HUES48 (cell line): ENCODE data around the gene PDRG1.

ENCODE experiments used
- H3K27ac ChIP-seq: one replicate; pipeline ENCODE4 v1.7.0; 2013; ENCODE audit warnings: low read depth, low read length, inconsistent platforms
- H3K27me3 ChIP-seq: 2 replicates; pipeline ENCODE4 v1.6.1; 2013; ENCODE audit warnings: mild to moderate bottlenecking, low read length; ENCODE audit not compliant: control insufficient read depth, insufficient read depth
- H3K36me3 ChIP-seq: 2 replicates; pipeline ENCODE4 v1.6.1; 2013; ENCODE audit warnings: low read length; ENCODE audit not compliant: control insufficient read depth, insufficient read depth
- H3K4me1 ChIP-seq: 2 replicates; pipeline ENCODE4 v1.6.1; 2013; ENCODE audit warnings: mild to moderate bottlenecking, low read length; ENCODE audit not compliant: control insufficient read depth, insufficient read depth
- H3K4me3 ChIP-seq: 2 replicates; pipeline ENCODE4 v1.5.1; 2013; ENCODE audit warnings: mild to moderate bottlenecking, low read depth, low read length
- H3K9ac ChIP-seq: 2 replicates; pipeline ENCODE4 v1.6.1; 2013; ENCODE audit warnings: mild to moderate bottlenecking, low read depth, low read length, moderate library complexity
- H3K9me3 ChIP-seq: 2 replicates; pipeline ENCODE4 v1.6.1; 2013; ENCODE audit warnings: low read length; ENCODE audit not compliant: control insufficient read depth, insufficient read depth

The PDRG1 gene

GRCh38 chr20:31981784-31982183 lies 29.9 kb upstream of the PDRG1 start:
- Histone ChIP-seq H3K9me3 (no peaks in the 10 kb centered on the region), H3K36me3 (no peaks in the 10 kb centered on the region), H3K4me3 (no peak overlapping the region), H3K27me3 (no peaks in the 10 kb centered on the region), H3K27ac (no peak overlapping the region), H3K9ac (no peak overlapping the region), H3K4me1 (0 out of 2 replicates have a peak, but pooled peaks cover 2% of the 10 kb centered on the region)

- H3K27me3 ChIP-seq = no peaks in the 10 kb centered on the region
- no peaks in the 10 kb centered on the region for H3K36me3 ChIP-seq
- H3K9me3 ChIP-seq = no peaks in the 10 kb centered on the region
- H3K4me3 ChIP-seq = no peak overlapping the region
- H3K4me1 ChIP-seq = peaks cover 9% of the 10 kb centered on the region
- H3K27ac ChIP-seq = no peak overlapping the region
- H3K9ac ChIP-seq = no peak overlapping the region
Observed at GRCh38 chr20:31979713-31980426, 28.0 kb upstream of the PDRG1 start.

GRCh38 chr20:31977080-31977479 lies 25.2 kb upstream of the PDRG1 start:
- no peaks in the 10 kb centered on the region for H3K9me3 ChIP-seq
- H3K36me3 ChIP-seq = no peaks in the 10 kb centered on the region
- H3K27me3 ChIP-seq = no peaks in the 10 kb centered on the region
- H3K4me1 ChIP-seq = peaks cover 16% of the 10 kb centered on the region
- no peak overlapping the region for H3K27ac ChIP-seq
- no peak overlapping the region for H3K4me3 ChIP-seq
- H3K9ac ChIP-seq = no peak overlapping the region

DNA sequence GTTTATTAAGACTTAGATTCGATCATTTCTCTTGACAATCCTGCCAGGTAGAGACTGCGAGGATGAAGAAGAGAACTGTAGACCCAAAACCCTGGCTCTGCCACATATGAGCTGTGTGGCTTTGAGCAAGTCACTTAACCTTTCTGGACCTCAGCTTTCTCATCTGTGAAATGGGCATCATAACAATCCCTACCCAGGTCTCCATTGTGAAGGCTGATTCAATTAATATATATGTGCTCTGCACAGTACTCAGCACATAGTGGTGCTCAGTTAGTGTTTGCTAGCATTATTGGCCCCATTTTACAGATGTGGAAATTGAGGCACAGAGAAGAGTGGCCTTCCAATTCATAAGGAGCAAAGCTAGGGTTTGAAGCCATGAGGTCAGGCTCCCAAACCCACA lies 24.0 kb upstream of the PDRG1 start:
- no peak overlapping the region for H3K4me3 ChIP-seq
- no peak overlapping the region for H3K9ac ChIP-seq
- H3K9me3 ChIP-seq = no peaks in the 10 kb centered on the region
- no peaks in the 10 kb centered on the region for H3K27me3 ChIP-seq
- no peaks in the 10 kb centered on the region for H3K36me3 ChIP-seq
- peaks cover 16% of the 10 kb centered on the region for H3K4me1 ChIP-seq
- H3K27ac ChIP-seq = no peak overlapping the region

- peak overlapping the region; percentile 83 for H3K27ac ChIP-seq
- H3K9me3 ChIP-seq = no peaks in the 10 kb centered on the region
- no peak overlapping the region for H3K9ac ChIP-seq
- no peaks in the 10 kb centered on the region for H3K36me3 ChIP-seq
- no peaks in the 10 kb centered on the region for H3K27me3 ChIP-seq
- H3K4me1 ChIP-seq = peaks cover 16% of the 10 kb centered on the region
- H3K4me3 ChIP-seq = 0 out of 2 replicates have a peak overlapping the region, but pooled peaks have one; percentile 2
Observed at GRCh38 chr20:31974951-31975487, 23.2 kb upstream of the PDRG1 start.

GRCh38 chr20:31974296-31974695 lies 22.4 kb upstream of the PDRG1 start:
- Histone ChIP-seq H3K27me3 (peaks cover 4% of the 10 kb centered on the region), H3K4me3 (no peak overlapping the region), H3K9ac (no peak overlapping the region), H3K9me3 (no peaks in the 10 kb centered on the region), H3K36me3 (no peaks in the 10 kb centered on the region), H3K4me1 (peaks cover 16% of the 10 kb centered on the region), H3K27ac (no peak overlapping the region)

DNA sequence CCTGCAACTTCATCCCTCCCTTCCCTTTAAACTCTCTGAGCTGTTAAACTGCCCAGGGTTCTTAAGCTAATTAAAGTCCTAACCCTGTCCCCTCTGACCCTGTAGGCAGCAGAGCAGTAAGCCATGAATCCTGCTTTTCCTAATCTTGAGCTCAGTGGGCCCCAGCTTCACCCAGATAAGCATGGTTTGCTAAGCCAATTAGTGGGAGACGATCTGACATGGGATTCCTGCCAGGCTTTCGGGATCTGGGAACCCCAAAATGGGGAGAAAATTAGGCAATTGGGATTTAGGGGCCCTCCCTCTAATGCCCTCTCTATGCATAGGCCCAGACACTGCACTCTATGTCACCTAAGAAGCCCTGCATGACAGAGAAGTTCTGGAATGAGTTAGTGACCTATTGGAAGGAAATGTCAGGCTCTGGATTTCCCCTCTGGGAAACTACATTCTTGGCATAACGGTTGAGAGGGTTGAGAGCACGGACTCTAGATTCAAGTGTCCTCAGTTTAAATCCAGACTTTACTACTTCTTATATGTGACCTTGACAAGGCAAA lies 20.7 kb upstream of the PDRG1 start:
- Histone ChIP-seq H3K27me3 (peaks cover 12% of the 10 kb centered on the region), H3K4me3 (no peak overlapping the region), H3K9ac (no peak overlapping the region), H3K9me3 (no peaks in the 10 kb centered on the region), H3K27ac (peak overlapping the region; percentile 7), H3K4me1 (peaks cover 16% of the 10 kb centered on the region), H3K36me3 (no peaks in the 10 kb centered on the region)

DNA sequence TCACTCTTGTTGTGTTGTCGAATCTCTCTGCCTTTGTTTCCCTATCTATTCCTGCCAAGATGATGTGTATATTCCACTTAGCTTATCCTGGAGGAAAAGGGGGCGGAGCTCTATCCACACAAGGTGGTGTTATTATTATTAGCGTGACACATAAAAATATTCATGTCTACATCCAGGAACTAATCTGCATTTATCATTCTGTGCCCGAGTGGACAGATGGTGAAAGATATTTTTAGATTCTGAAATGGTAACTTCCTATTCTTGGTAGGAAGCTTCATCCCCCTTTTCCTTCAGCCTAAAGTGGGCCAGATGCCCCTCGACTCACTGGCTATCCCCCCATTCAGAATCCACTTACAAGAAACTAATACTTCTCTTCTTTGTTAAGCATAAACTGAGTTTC lies 18.1 kb upstream of the PDRG1 start:
- Histone ChIP-seq H3K27ac (no peak overlapping the region), H3K4me1 (peaks cover 14% of the 10 kb centered on the region), H3K4me3 (no peak overlapping the region), H3K36me3 (no peaks in the 10 kb centered on the region), H3K27me3 (peaks cover 24% of the 10 kb centered on the region), H3K9me3 (no peaks in the 10 kb centered on the region), H3K9ac (no peak overlapping the region)

DNA sequence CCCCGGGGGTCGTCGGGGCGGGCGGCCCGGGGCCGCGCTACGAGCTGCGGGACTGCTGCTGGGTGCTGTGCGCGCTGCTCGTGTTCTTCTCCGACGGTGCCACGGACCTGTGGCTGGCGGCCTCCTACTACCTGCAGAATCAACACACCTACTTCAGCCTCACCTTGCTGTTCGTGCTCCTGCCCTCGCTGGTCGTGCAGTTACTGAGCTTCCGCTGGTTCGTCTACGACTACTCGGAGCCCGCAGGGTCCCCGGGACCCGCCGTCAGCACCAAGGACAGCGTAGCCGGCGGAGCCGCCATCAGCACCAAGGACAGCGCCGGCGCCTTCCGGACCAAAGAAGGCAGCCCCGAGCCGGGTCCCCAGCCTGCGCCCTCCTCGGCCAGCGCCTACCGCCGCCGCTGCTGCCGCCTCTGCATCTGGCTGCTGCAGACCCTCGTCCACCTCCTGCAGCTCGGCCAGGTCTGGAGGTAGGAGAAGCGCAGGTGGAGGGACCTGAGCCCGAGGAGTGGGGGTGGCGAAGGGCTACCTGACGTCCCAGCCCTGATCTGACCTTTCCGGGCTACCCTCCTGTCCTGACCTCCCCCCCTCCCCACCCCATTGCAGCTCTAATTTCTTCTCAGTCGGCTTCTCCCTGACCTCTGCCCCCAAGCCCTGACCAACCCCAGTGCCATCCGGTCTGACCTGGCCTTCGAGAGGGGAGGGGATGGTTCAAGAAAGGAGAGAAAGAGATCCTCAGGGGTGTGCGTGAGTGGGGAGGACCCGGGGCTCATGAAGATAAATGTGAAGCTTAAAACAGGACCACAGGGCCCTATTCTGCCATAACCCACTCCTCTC lies 16.7 kb upstream of the PDRG1 start:
- Histone ChIP-seq H3K27ac (no peak overlapping the region), H3K4me3 (peak overlapping the region; percentile 70), H3K9ac (no peak overlapping the region), H3K36me3 (no peaks in the 10 kb centered on the region), H3K27me3 (peaks cover 28% of the 10 kb centered on the region), H3K9me3 (no peaks in the 10 kb centered on the region), H3K4me1 (peaks cover 6% of the 10 kb centered on the region)

DNA sequence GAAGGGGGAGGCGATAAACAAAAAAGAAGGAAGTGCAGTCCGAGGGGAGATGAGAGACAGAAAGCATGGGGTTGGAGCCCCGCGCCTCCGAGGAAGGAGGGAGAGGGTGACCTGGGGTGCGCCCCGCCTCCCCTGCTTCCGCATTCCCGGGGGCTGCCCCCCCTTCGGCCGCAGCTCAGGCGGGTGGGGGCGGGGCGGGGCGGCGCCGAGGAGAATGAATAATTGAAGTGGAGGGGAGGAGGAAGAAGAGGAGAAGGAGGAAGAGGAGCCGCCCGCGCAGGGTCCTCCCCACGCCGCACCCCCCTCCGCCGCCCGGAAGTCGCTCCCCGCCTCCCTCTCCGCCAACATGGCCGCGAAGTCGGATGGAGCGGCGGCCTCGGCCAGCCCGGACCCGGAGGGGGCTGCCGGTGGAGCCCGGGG lies 16.0 kb upstream of the PDRG1 start, which contains the start of gene XKR7:
XKR7 (plus strand) TSS at position 322 of the 420 bp plus-strand sequence; CDS start at position 347, 25 bp downstream.
- no peaks in the 10 kb centered on the region for H3K36me3 ChIP-seq
- H3K4me3 ChIP-seq = peak within 1 kb of the TSS; percentile 70
- H3K27me3 ChIP-seq = peaks cover 28% of the 10 kb centered on the region
- no peak within 1 kb of the TSS for H3K9ac ChIP-seq
- H3K9me3 ChIP-seq = no peaks in the 10 kb centered on the region
- H3K4me1 ChIP-seq = peaks cover 6% of the 10 kb centered on the region
- peak within 1 kb of the TSS; percentile 41 for H3K27ac ChIP-seq
